HG03378 (cell line): ENCODE results near the gene NECTIN1.

Experiments
- ATAC-seq: cut with Tn5 transposase; IDR thresholded peaks from one replicate; pipeline ENCODE4 v1.9.1; 2021; ENCODE audit warnings: mild to moderate bottlenecking, moderate library complexity; ENCODE audit not compliant: unreplicated experiment

The NECTIN1 gene

GRCh38 chr11:119714189-119714588, 14.8 kb downstream of the NECTIN1 start:
- ATAC-seq: no peak

GRCh38 chr11:119713359-119714040, 15.5 kb downstream of the NECTIN1 start:
- no peak for ATAC-seq

- ATAC-seq: no peak
Measured at GRCh38 chr11:119712459-119713358, 16.3 kb downstream of the NECTIN1 start.

GRCh38 chr11:119712006-119712405, 17.0 kb downstream of the NECTIN1 start:
- ATAC-seq: no peak

- no peak for ATAC-seq
Measured at GRCh38 chr11:119711476-119711875, 17.5 kb downstream of the NECTIN1 start.

- ATAC-seq: no peak
Measured at GRCh38 chr11:119710417-119710816, 18.6 kb downstream of the NECTIN1 start.

GRCh38 chr11:119709638-119710346, 19.2 kb downstream of the NECTIN1 start:
- no peak for ATAC-seq

- no peak for ATAC-seq
Measured at GRCh38 chr11:119709171-119709570, 19.8 kb downstream of the NECTIN1 start.

GRCh38 chr11:119708384-119708783, 20.6 kb downstream of the NECTIN1 start:
- no peak for ATAC-seq

- no peak for ATAC-seq
Measured at GRCh38 chr11:119706887-119707286, 22.1 kb downstream of the NECTIN1 start.

- no peak for ATAC-seq
Measured at GRCh38 chr11:119706029-119706428, 23.0 kb downstream of the NECTIN1 start.

- no peak for ATAC-seq
Measured at GRCh38 chr11:119705362-119705761, 23.6 kb downstream of the NECTIN1 start.

- no peak for ATAC-seq
Measured at GRCh38 chr11:119704849-119705248, 24.2 kb downstream of the NECTIN1 start.

GRCh38 chr11:119701591-119702549, 27.1 kb downstream of the NECTIN1 start:
- no peak for ATAC-seq

GRCh38 chr11:119700536-119701346, 28.3 kb downstream of the NECTIN1 start:
- no peak for ATAC-seq

- ATAC-seq: no peak
Measured at GRCh38 chr11:119700030-119700429, 29.0 kb downstream of the NECTIN1 start.

GRCh38 chr11:119699227-119699626, 29.8 kb downstream of the NECTIN1 start:
- ATAC-seq: no peak

GRCh38 chr11:119697882-119698281, 31.1 kb downstream of the NECTIN1 start:
- no peak for ATAC-seq

GRCh38 chr11:119697445-119697844, 31.6 kb downstream of the NECTIN1 start:
- no peak for ATAC-seq
